Effector CD8-positive, alpha-beta T cell (primary cell): Measurements from ENCODE around the gene LRPPRC.
"Not testable (repeated sequence)": the region's sequence is repeated elsewhere in the genome, so short reads cannot be mapped to it uniquely, and the experiment has no call there.

Source experiments
- DNase-seq: peaks from one replicate; lab custom pipeline; 2025; lab: John Stamatoyannopoulos, UW
- total RNA-seq, 4 experiments: gene quantifications; one replicate each; lab custom pipeline; 2026; lab: John Stamatoyannopoulos, UW

LRPPRC gene
- total RNA-seq: 145 to 281 (median 182) reads per million in 4 experiments

GRCh38 chr2:43995733-43996533 lies at the start of gene LRPPRC:
TSS of gene LRPPRC (minus strand) at chr2:43995989. CDS start at chr2:43995947, 42 bp downstream.
- peak; percentile 88 for DNase-seq

- DNase-seq: no peak
Measured at GRCh38 chr2:44045061-44045460, 49.3 kb upstream of the LRPPRC start.

GRCh38 chr2:44044281-44044720 lies 48.5 kb upstream of the LRPPRC start:
- peak; percentile 56 for DNase-seq

GRCh38 chr2:44040365-44040764 lies 44.6 kb upstream of the LRPPRC start:
- no peak for DNase-seq

GRCh38 chr2:44038277-44038676 lies 42.5 kb upstream of the LRPPRC start:
- no peak for DNase-seq

GRCh38 chr2:44037221-44037620 lies 41.4 kb upstream of the LRPPRC start:
- DNase-seq: no peak

DNA sequence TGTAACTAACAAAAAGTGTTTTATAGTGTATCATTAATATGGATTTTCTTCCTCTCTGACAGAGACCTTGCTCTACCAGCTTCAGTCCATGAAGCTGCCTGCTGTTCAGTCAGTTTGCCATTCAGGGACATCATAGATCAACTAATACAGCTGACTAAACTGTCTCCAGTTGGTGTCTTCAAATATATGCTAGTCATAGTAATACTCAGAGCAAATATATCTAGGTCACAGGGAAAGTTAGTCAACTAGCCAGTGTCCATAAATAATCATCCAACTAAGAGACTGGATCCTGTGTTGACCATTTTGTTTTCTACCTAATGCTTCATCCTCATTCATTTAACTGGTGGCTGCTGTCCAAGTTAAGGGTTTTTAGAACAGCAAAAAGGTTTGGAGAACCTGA lies 38.2 kb upstream of the LRPPRC start:
- no peak for DNase-seq

GRCh38 chr2:44027076-44027475 lies 31.3 kb upstream of the LRPPRC start:
- DNase-seq: not testable (repeated sequence)

DNA sequence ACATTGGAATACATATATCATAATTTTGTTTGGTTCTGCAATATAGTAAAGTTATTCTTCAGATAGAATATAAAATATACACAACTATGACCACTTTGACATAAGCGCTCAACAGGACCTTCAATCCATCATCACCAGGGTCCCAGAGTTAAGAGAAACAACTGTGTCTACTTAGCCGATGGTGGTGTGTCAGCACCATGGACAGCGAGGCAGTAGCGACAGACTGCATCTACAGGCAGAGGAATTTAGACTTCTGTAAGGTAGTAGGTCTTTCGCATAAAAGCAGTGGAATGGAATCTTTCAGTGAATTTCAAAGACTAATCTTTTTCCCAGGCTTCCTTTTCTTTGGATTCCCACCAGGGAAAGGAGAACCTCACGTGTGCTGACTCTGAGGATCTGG lies 20.5 kb upstream of the LRPPRC start:
- no peak for DNase-seq

GRCh38 chr2:44015239-44015638 lies 19.4 kb upstream of the LRPPRC start:
- no peak for DNase-seq

DNA sequence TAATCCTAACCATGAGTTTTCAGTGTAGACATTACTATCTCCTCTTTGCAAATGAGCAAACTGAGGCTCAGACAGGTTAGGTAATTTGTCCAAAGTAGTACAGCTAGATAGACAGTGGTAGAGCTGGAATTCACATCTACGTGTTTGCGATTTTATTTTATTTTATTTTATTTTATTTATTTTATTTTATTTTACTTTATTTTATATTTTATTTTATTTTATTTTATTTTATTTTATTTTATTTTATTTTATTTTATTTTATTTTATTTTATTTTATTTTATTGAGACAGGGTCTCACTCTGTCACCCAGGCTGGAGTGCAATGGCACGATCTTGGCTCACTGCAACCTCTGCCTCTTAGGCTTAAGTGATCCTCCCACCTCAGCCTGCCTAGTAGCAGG lies 17.4 kb upstream of the LRPPRC start:
- DNase-seq: not testable (repeated sequence)

GRCh38 chr2:44010266-44010665 lies 14.5 kb upstream of the LRPPRC start:
- DNase-seq: no peak

- no peak for DNase-seq
Measured at GRCh38 chr2:44009136-44009735, 13.4 kb upstream of the LRPPRC start.

- DNase-seq: no peak
Measured at GRCh38 chr2:44005846-44006245, 10.1 kb upstream of the LRPPRC start.

- DNase-seq: no peak
Measured at GRCh38 chr2:44004735-44005602, 9.2 kb upstream of the LRPPRC start.

DNA sequence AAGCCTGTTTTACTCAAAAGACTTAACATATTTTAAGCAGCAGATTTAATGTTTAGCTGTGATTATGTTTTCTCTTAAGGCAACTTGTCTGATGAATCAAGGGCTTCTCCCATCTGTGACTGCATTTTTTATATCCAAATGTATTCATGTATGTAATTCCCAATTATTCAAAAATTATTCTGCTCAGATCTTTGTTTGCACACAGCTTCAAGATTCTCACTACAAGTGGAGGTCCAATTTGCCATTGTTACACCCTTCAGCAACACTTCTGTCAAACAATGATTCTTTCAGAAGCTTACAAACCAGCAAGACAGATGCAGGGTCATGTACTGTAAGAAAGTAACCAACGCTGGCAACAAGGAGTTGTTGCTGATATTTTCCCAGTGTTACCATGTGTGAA lies 5.9 kb upstream of the LRPPRC start:
- DNase-seq: no peak

- no peak for DNase-seq
Measured at GRCh38 chr2:43998263-43998662, 2.5 kb upstream of the LRPPRC start.

DNA sequence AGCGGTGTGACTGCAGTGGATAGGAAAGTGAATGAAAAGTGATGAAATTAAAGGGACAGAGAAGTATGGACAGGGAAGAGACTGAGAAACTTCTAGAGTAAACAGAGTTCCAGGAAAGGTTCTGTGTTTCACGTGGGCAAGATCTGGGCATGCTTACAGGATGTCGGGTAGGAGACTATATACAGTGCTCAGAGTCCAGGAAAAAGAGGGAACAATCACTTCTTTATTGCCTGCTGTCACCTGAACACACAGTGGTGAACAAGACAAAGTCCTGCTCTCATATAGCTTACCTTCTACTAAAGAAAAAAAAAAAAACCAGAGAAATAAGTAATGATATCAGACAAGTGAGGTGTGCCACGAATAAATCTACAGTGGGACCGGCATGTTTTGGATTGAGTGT lies 2.4 kb downstream of the LRPPRC start:
- no peak for DNase-seq

GRCh38 chr2:43989545-43989944 lies 6.2 kb downstream of the LRPPRC start:
- no peak for DNase-seq

GRCh38 chr2:43986600-43986999 lies 9.2 kb downstream of the LRPPRC start:
- no peak for DNase-seq

- DNase-seq: no peak
Measured at GRCh38 chr2:43985359-43985758, 10.4 kb downstream of the LRPPRC start.

DNA sequence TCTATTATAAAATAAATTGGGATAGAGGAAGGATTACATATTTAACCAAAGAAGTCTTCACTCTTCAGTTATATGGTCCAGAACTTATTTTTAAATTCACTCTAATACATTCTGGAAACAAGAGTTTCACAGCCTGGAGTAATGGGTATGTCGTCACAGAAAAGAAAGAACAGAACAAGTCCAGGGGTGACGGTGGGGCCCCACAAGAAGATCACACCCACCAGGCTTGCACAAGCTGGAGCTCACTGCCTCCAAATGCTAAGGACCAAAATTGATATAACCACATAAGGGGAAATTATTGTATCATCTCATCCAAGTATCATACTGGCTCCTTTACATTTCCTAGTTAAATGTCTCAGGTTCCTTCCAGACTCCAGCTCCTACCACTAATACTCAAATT lies 11.3 kb downstream of the LRPPRC start:
- no peak for DNase-seq
